Neural cell (in vitro differentiated cells): ENCODE results near the gene SYMPK.

Experiments used
- EP300 ChIP-seq: fragments of 450-650 bp; conservative IDR thresholded peaks from 2 replicates; pipeline ENCODE4 v1.6.1; 2014; ENCODE audit warnings: antibody characterized with exemption, mild to moderate bottlenecking, moderate library complexity; ENCODE audit not compliant: poor library complexity, severe bottlenecking
- MXI1 ChIP-seq: fragments of 450-650 bp; conservative IDR thresholded peaks from 2 replicates; pipeline ENCODE4 v1.6.1; 2014; ENCODE audit warnings: antibody characterized with exemption, mild to moderate bottlenecking; ENCODE audit not compliant: poor library complexity, severe bottlenecking
- POLR2AphosphoS5 ChIP-seq: IDR thresholded peaks from 2 replicates; pipeline ENCODE4 v1.6.1; 2012
- RAD21 ChIP-seq: fragments of 450-650 bp; conservative IDR thresholded peaks from 2 replicates; pipeline ENCODE4 v1.6.1; 2014; ENCODE audit warnings: antibody characterized with exemption, mild to moderate bottlenecking, moderate library complexity
- TF ChIP-seq, protein P1 (sequence below): fragments of 450-650 bp; IDR thresholded peaks from 2 replicates; pipeline ENCODE4 v1.5.1; 2014; ENCODE audit warnings: antibody characterized with exemption, mild to moderate bottlenecking, moderate library complexity; ENCODE audit not compliant: poor library complexity, severe bottlenecking

DNA sequence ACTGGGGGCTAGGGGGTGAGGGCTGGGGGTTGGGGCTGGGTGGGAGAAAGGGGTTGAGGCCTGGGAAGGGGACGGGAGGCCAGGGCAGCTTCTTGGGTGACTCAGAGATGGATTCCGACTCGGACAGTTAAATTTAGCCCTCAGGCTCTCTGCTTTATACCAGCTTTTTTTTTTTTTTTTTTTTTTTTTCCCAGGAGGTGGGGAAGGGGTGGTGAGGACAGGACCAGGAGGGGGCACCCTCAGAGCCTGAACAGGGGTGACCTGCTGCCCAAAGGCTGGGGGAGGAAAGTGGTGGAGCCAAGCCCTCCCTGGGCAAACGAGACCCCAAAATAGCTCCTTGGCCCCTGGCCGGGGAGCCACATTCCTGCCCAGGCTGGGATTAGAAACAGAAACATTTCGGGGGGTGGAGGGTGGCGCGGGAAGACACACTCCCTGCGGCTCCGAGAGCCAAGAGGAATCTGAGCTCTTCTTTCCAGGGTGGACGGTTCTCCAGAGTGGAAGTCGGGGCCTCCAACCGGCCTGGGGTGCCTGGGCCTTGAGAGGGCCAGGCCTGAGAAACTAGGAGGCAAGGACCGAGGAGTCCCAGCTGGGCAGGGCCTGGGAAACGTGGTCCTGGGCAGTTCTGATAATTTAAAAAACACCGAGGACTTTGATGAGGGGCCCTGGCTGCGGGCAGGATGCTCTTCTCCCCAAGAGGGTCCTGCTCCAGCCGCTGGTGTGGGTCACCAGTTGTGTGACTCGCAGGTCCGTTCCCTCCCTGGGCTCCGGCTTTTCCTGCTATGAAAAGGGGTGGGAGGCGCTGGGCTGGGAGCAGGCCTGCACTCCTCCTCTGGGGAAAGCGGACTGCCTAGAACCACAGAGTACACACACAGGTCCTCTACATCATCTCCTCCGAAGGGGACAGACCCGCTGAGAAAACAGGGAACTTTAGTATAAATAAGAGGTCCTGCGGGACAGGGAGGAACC is 79.8 kb downstream of the SYMPK start:
- TF ChIP-seq RAD21: no peak
- TF ChIP-seq EP300: no peak
- TF ChIP-seq, protein P1, sequence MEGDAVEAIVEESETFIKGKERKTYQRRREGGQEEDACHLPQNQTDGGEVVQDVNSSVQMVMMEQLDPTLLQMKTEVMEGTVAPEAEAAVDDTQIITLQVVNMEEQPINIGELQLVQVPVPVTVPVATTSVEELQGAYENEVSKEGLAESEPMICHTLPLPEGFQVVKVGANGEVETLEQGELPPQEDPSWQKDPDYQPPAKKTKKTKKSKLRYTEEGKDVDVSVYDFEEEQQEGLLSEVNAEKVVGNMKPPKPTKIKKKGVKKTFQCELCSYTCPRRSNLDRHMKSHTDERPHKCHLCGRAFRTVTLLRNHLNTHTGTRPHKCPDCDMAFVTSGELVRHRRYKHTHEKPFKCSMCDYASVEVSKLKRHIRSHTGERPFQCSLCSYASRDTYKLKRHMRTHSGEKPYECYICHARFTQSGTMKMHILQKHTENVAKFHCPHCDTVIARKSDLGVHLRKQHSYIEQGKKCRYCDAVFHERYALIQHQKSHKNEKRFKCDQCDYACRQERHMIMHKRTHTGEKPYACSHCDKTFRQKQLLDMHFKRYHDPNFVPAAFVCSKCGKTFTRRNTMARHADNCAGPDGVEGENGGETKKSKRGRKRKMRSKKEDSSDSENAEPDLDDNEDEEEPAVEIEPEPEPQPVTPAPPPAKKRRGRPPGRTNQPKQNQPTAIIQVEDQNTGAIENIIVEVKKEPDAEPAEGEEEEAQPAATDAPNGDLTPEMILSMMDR: no peak
- TF ChIP-seq MXI1: no peak
- no peak for TF ChIP-seq POLR2AphosphoS5
